GDM1 (cell line): ENCODE measurements around the gene TBC1D4.

Experiments used
- DNase-seq: peaks from one replicate; lab custom pipeline; 2025; lab: John Stamatoyannopoulos, UW

TBC1D4 gene

DNA sequence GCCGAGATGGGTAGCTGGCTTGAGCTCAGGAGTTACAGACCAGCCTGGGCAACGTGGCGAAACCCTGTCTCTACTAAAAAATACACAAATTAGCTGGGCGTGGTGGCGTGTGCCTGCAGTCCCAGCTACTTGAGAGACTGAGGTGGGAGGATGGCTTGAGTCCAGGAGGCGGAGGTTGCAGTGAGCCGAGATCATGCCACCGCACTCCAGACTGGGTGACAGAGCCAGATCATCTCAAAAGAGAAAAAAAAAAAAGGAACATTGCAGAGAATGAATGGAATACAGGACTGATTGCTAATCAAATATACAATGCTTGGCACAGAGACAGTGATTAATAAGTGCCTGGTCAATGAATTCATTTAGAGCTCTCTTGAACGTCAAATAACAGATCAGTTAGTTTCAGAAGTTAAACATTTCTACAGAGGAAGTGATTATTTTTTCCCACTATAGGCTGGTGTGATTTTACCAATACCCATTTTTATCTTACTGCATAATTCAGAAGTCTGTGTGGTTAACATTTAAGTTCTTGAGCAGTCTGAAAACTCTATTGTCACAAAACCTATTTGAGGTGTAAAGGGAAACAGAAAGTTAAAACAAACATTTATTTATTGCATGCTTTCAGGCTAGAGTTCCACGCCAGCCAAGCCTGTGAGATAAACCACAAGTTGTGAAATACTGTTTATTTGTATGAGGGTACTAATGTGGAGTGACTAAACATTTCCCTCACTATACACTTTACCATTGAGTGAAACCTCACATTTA, 7.7 kb upstream of the TBC1D4 start:
- no peak for DNase-seq

DNA sequence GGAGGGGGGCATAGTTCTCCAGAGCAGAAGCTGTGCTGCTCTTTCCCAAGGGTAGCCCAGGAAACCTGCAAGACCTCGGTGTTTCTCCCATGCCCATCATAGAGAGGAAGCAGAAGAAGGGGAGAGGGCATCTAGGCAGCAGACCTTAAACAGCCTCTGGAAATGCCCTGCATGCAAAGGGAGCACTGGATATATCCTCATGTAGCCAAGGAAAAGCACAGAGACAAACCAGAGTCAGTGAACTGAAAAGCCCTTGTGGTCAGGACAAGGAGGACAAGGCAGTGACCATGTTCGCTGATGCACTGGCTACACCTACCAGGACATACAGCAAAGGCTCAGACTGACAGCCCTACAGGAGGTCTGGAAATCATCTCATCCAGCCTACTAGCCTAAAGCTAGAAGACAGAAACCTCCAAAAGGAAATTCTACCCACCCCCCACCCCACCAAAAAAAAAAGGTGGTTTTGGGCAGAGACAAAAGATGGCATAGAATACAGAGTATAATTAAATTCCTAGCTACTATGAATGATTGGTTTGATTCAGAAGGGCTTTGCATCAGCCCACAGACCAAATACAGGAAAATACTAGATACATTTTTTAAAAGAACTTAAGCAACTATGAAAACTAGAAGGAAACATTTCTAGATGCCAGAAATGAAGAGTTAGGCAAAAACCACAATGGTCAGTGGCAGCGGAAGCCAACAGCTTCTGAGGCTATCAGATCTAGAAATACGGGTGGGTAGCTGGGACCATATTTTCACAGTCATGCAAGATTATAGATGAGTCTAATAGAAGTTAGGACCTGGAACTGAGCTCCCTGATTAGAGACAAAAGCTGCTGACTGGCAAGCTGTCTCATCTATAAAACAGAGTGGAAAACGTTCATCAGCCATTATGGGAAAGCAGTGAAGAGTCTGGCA, 4.4 kb upstream of the TBC1D4 start:
- peak; percentile 35 for DNase-seq

GRCh38 chr13:75485286-75486062, 3.5 kb upstream of the TBC1D4 start:
- no peak for DNase-seq

GRCh38 chr13:75482820-75483079, 781 bp upstream of the TBC1D4 start:
- DNase-seq = no peak

- DNase-seq = no peak
Observed at GRCh38 chr13:75481176-75482069, 546 bp downstream of the TBC1D4 start.

GRCh38 chr13:75480671-75481175, 1.2 kb downstream of the TBC1D4 start:
- DNase-seq = peak; percentile 51

DNA sequence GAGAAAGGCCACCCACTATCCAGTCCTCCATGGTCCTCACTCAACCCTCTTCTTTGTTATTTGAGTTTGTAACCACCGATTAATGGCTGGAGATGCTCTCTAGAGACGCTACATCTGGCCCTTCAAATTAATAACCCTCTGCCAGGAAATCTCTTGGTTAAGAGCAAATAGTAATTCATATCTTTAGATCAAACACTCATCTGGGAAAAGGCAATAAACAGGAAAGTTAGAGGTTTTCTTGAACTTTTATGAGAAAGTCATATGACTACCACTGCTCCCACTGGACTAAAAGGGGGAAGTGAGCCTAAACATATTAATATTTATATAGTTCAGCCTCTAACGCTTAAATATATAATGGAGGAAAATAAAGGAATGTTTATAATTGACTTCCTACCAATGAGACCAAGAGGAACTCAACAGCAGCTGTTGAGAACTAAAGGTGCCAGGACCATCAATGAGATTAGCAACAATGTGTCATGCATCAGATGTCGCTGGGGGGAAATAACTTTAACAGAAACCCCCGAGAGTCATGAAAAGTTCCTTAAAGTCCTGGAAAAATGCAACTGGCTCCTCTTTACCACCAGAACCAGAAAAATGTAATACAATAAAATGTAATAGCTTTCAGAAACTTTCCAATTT, 2.7 kb downstream of the TBC1D4 start:
- DNase-seq = no peak

DNA sequence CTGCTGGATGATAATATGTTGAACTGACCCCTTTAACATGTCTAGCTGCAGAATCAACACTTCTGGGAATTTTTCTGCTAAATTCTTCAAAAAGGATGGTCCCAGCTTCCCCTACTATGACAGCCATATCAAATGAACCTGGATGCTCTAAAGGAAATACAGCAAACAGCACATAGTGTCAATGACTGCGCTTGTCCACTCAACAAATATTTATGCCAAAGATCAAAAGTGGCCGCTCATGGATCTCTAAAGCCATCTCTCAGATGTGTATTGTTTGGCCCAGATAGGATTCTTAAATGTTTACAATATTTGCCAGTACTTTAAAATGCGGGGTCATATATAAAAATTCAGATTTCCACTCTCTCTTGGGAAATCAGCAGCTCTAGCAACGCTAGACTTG, 3.3 kb downstream of the TBC1D4 start:
- no peak for DNase-seq

DNA sequence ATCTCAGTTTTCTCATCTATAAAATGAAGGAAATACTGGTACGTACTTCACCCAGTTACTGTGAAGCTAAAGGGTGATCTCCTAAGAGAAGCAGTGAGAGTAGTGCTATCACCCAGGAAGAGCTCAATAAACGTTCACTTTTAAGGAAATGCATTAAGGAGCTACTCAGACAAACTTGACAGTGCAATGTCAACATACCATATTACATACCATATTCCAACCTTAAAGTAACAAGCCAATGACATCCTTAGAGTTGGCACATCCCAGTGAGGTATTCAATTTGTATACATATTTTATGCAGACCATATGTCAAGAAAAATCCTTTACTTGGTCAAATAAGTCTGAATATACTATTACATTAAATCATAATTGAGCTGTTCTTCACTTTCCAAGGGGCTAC, 7.0 kb downstream of the TBC1D4 start:
- DNase-seq = no peak

DNA sequence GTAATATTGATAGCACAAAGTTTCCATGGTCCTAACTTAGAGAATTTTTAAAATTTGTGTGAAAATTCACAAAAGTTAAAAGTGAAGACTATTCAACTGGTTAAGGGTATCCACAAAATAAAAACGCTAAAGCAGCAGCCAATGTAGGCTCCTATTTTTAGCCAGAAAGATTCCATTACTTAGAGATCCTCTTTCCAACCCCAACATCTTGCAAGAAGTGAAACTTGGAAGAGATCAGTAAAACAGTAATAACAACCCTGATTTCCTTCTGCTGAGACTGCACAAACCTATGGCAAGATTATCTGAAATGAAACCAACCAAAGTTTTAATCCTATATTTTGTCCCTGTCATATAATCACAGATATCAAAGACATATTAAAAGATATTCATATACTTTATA, 8.5 kb downstream of the TBC1D4 start:
- no peak for DNase-seq

DNA sequence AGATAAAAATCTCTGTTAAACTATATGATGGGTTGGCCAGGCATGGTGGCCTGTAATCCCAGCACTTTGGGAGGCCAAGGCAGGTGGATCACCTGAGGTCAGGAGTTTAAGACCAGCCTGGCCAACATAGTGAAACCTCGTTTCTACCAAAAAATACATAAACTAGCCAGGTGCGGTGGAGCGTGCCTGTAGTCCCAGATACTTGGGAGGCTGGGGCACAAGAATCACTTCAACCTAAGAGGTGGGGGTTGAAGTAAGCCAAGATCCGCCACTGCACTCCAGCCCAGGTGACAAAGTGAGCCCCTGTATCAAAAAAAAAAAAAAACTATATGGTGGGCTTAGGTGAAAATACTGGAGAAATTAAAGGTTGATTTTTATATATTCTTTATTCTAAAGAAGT, 11.3 kb downstream of the TBC1D4 start:
- DNase-seq = no peak

DNA sequence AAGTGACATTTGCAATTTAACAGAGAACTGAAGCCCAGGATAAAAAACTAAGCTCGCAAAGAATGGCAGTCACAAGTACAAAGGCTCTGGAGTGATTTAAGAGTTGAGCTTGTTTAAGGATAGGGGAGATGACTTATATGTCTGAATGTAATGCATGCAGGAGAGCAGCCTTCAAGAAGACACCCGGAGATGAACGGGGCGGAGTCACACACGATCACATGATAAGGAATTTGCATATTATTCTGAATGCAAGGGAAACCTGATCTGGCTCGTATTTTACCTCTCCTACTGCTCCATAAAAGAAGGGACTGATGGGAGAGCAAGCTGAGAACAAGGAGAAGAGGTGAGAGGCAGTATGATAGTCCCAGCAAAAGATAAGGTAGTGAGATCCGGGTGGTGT, 12.9 kb downstream of the TBC1D4 start:
- no peak for DNase-seq

DNA sequence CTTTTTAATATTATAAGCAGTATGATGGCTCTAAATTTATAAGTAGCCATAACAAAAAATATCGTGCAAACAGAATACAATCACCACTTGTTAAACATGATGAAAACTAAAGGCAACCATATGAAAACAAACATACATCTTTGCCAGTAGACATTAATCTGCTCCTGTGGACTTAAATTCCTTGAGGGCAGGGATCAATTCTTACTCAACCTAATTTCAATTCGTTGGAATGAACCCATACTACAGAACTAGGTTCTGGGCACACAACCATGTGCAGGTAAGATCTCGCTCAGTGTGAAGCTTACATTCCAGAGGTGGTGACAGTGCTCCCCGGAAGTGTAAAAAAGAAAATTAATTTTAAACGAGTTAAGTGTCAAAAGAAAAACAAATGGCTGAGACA, 13.4 kb downstream of the TBC1D4 start:
- DNase-seq = no peak

GRCh38 chr13:75468098-75468497, 13.9 kb downstream of the TBC1D4 start:
- DNase-seq = no peak

DNA sequence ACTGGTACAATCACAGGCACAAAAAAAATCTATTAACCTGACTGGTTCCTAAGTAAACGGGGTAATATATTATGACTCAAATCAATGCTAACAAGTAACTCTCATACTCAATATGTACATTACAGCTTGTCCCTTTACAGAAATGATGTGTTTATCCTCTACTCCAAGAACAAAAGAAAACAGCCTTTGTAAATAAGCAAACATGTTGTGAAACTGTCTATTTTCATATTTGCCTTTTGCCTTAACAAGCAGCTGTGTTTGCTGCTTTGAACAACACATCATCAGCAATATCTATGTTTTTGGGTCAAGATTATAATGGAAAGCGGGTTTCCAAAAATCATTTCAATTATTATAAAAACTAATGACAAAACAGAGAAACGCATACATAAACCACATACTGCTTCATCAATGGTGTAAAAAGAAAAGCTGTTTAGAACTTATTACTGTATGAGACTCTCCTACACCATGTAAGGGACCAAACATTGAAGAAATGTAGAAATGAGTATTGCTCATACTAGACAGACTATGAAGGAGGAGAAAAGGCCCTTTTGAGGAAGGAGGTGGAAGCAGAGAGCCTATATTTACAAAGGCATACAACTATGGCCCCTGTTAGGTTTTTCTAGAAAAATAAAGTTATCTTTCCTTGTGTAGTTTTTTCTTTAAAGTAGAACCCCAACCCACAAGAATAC, 14.8 kb downstream of the TBC1D4 start:
- no peak for DNase-seq

- DNase-seq = no peak
Observed at GRCh38 chr13:75465236-75465635, 16.7 kb downstream of the TBC1D4 start.

DNA sequence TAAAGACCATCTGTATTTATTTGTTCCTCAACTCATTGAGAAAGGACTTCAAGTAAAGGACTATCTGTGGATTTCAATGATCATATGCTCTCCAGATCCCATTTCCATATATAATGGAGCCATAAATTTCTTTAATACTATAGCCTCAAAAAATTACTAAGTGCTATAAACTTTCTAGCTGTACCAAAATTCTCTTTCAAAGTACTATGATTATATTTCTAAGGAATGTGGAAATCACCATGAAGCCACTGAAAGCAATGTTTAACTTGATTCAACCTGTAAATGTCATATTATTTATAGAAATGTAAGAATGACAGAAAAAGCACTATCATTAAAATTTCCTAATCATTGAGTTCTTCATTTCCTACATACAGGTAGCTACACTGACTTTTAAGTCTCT, 20.7 kb downstream of the TBC1D4 start:
- no peak for DNase-seq

DNA sequence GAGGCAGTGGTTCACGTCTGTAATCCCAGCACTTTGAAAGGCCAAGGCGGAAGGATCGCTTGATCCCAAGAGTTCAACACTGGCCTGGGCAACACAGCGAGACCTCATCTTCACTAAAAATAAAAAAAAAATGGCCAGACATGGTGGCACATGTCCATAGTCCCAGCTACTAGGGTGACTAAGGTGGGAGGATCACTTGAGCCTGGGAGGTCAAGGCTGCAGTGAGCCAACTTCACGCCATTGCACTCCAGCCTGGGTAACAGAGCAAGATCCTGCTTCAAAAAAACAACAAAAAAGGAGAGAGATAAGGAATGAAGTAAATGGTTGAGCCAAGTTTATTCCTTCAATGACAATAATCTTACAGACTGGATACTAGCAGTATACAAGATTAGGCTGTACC, 21.3 kb downstream of the TBC1D4 start:
- no peak for DNase-seq

DNA sequence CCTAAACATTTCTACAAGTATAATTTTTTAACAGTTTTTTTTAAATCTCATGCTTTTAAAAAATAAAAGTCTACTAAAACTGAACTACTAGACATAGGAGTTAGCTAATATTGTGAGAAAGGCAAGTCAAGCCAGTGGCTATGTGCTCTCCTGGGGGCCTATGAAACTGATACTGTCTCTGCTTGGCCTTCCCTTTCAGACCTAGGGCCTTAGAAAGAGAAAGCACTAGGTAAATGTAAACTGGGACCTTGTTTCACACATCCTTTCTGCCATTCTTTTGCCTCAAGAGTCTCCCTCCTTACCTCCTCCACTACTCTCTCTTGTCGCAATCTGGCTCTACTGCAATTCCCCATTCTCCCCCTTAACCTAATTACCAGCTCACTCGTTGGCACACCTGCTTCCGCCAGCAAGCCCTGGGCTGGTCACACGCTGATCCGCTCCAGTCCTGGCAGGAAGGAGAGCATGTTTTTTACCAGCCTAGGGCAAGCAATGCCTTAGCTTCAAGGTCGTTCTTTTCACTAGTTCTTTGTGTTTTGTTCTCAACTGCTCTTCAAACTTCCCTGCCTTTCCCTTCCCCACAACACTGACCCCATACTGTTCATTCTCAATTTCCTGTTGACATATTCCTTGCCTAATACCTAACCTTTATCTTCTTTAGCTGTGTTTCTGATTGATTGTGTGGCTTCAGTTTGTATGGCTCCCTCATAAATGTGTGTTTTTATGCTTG, 23.1 kb downstream of the TBC1D4 start:
- DNase-seq = no peak

GRCh38 chr13:75455962-75456361, 26.0 kb downstream of the TBC1D4 start:
- no peak for DNase-seq
